ENCODE measurements around the gene LRP10. TPM values are rescaled to one million over a fixed set of nuclear protein-coding genes. Genes with fewer than 3 reads are reported as not detected.

The LRP10 gene
- total and polyA plus RNA-seq, 2 experiments from 2014 or later: 40.8 to 62.7 TPM

- H3K4me1 ChIP-seq (ENCODE audit: low read depth): peaks cover 11% of the 10 kb centered on the region
- H3K27me3 ChIP-seq: no peaks in the 10 kb centered on the region
- DNase-seq (ENCODE audit: low read depth in 1 of 2, low spot score in 1 of 2): peak in 1 of 2 donors; percentile 78
- no peak for TF ChIP-seq CTCF (IDR thresholded peaks at IDR 0.05; ENCODE audit: low read depth, low read length)
- H3K4me3 ChIP-seq: peak overlapping the region; percentile 60
- H3K9me3 ChIP-seq (ENCODE audit: low read depth): no peaks in the 10 kb centered on the region
- H3K27ac ChIP-seq: no peak overlapping the region
- peaks cover 12% of the 10 kb centered on the region for H3K36me3 ChIP-seq
These were observed 33.6 kb upstream of the LRP10 start for GRCh38 chr14:22837750-22838538.

GRCh38 chr14:22838631-22839041 lies 32.9 kb upstream of the LRP10 start:
- Histone ChIP-seq H3K27ac (no peak overlapping the region), H3K27me3 (no peaks in the 10 kb centered on the region), H3K4me3 (no peak overlapping the region), H3K4me1 (ENCODE audit: low read depth) (peaks cover 11% of the 10 kb centered on the region), H3K36me3 (peaks cover 8% of the 10 kb centered on the region), H3K9me3 (ENCODE audit: low read depth) (no peaks in the 10 kb centered on the region)
- DNase-seq (ENCODE audit: low read depth in 1 of 2, low spot score in 1 of 2): peak in 1 of 2 donors; percentile 90
- TF ChIP-seq CTCF (IDR thresholded peaks at IDR 0.05; ENCODE audit: low read depth, low read length): no peak

DNA sequence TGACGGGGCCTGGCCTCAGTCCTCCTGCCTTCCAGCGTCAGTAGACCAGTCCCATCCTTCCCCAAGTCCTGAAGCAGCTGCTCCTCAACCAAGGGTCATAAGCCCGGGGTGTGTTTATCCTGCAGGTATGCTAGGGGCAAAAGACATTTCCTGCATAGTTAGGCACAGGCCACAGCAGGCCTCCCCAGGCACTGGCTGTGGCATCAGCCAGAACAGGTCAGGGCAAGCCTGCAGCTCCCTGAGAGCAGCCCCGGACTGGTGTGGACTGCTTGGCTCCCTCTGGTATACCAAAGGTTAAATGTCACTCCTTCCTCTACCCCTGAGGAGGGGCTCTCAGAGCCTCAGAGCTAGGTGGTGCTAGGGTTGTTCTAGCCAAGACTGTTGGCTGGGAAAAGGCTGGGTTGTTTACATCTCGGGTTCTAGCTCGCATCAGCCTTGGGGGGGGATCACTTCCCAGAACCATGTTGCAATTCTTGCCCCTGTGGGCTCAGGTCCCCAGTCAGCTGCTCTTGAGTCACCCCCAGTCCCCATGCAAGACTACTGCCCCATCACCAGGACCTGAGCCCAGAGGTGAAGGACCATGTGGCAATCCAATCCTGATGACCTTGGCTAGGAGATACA lies 32.3 kb upstream of the LRP10 start:
- DNase-seq (ENCODE audit: low read depth in 1 of 2, low spot score in 1 of 2): peak in 1 of 2 donors; percentile 56
- Histone ChIP-seq H3K4me3 (no peak overlapping the region), H3K4me1 (ENCODE audit: low read depth) (peaks cover 11% of the 10 kb centered on the region), H3K9me3 (ENCODE audit: low read depth) (no peaks in the 10 kb centered on the region), H3K36me3 (peaks cover 2% of the 10 kb centered on the region), H3K27ac (no peak overlapping the region), H3K27me3 (no peaks in the 10 kb centered on the region)
- TF ChIP-seq CTCF (IDR thresholded peaks at IDR 0.05; ENCODE audit: low read depth, low read length): no peak

- H3K9me3 ChIP-seq (ENCODE audit: low read depth): no peaks in the 10 kb centered on the region
- peaks cover 11% of the 10 kb centered on the region for H3K4me1 ChIP-seq (ENCODE audit: low read depth)
- DNase-seq (ENCODE audit: low read depth in 1 of 2, low spot score in 1 of 2): no peak
- no peak overlapping the region for H3K4me3 ChIP-seq
- TF ChIP-seq CTCF (IDR thresholded peaks at IDR 0.05; ENCODE audit: low read depth, low read length): no peak
- no peaks in the 10 kb centered on the region for H3K36me3 ChIP-seq
- H3K27me3 ChIP-seq: no peaks in the 10 kb centered on the region
- H3K27ac ChIP-seq: no peak overlapping the region
These were observed 30.2 kb upstream of the LRP10 start for GRCh38 chr14:22841311-22841710.

GRCh38 chr14:22841769-22842168 lies 29.8 kb upstream of the LRP10 start:
- Histone ChIP-seq H3K4me3 (no peak overlapping the region), H3K36me3 (no peaks in the 10 kb centered on the region), H3K4me1 (ENCODE audit: low read depth) (peaks cover 11% of the 10 kb centered on the region), H3K27me3 (no peaks in the 10 kb centered on the region), H3K9me3 (ENCODE audit: low read depth) (no peaks in the 10 kb centered on the region), H3K27ac (no peak overlapping the region)
- TF ChIP-seq CTCF (IDR thresholded peaks at IDR 0.05; ENCODE audit: low read depth, low read length): no peak
- DNase-seq (ENCODE audit: low read depth in 1 of 2, low spot score in 1 of 2): no peak

Measured in cardiac muscle cell (in vitro differentiated cells and primary cell).